HepG2 (cell line): ENCODE results near the gene GRID1. TPM values are rescaled to one million over a fixed set of nuclear protein-coding genes. Genes with fewer than 3 reads are reported as not detected.

Experiments
- ATAC-seq: fragments of 200-7000 bp; cut with Tn5 transposase; 3 replicates; pipeline ENCODE4 v1.9.1; 2020; ENCODE audit warnings: mild to moderate bottlenecking, moderate library complexity
- BruUV-seq: library from RNA; stranded (reverse); fragments of 400-500 nt; replicated peaks from 2 replicates; lab custom pipeline; 2021; lab: Mats Ljungman, UMichigan
- CTCF ChIA-PET: fragments of 300-600 bp; formaldehyde crosslinking; extraction: SDS; loops from one replicate; lab custom pipeline; 2021; ENCODE audit warnings: low total read pairs, inconsistent platforms, low intra/inter-chr PET ratio; lab: Yijun Ruan, JAX
- POLR2A ChIA-PET: fragments of 350-600 bp; sonication (Branson Sonifier 250); formaldehyde crosslinking; loops from one replicate; lab custom pipeline; 2020; ENCODE audit warnings: antibody characterized with exemption, inconsistent platforms; lab: Yijun Ruan, JAX
- DNase-seq: peaks from one replicate; pipeline ENCODE4 v3.0.0-alpha.2; 2015; ENCODE audit warnings: low spot score
- FAIRE-seq: peaks from 3 replicates; lab custom pipeline; 2011; peaks lifted over from hg19 to GRCh38; lab: Jason Lieb, UNC
- H2AFZ ChIP-seq: one replicate; pipeline ENCODE4 v1.6.1; 2011; ENCODE audit warnings: low read length, inconsistent platforms
- H3K27ac ChIP-seq: fragments of 300-600 bp; 3 replicates; pipeline ENCODE4 v1.8.0; 2011; ENCODE audit warnings: mixed run types, mild to moderate bottlenecking, mixed read lengths, low read length, inconsistent platforms; ENCODE audit not compliant: insufficient read depth; ENCODE audit errors: extremely low read length
- H3K27me3 ChIP-seq, 2 experiments: fragments of 200-600 bp in 1 of 2; 2 replicates in 1 of 2; 3 replicates in 1 of 2; pipeline versions ENCODE4 v1.6.0 to v1.8.0; 2011; ENCODE audit warnings: low read length in 2 of 2, mild to moderate bottlenecking in 2 of 2, moderate library complexity in 2 of 2, inconsistent platforms in 1 of 2; ENCODE audit not compliant: insufficient read depth in 2 of 2, control insufficient read depth in 1 of 2
- H3K36me3 ChIP-seq, 2 experiments: fragments of 200-600 bp in 1 of 2; replicated peaks in 1 of 2; 2 replicates in 1 of 2; 3 replicates in 1 of 2; pipeline versions ENCODE4 v1.5.1 to v1.8.0; 2011; ENCODE audit warnings: low read length in 2 of 2, inconsistent platforms in 1 of 2; ENCODE audit not compliant: insufficient read depth in 2 of 2, control insufficient read depth in 1 of 2
- H3K4me1 ChIP-seq: 2 replicates; pipeline ENCODE4 v1.5.1; 2012; ENCODE audit warnings: low read length, inconsistent platforms; ENCODE audit not compliant: insufficient read depth
- H3K4me2 ChIP-seq: 2 replicates; pipeline ENCODE4 v1.6.0; 2011; ENCODE audit warnings: low read depth, low read length, inconsistent platforms
- H3K4me3 ChIP-seq, 3 experiments: fragments of 200-600 bp in 1 of 3; sonication (generic), shearing (Covaris generic) in 1 of 3; replicated peaks in 1 of 3; 2 replicates each; pipeline ENCODE4 v1.5.1; 2011 to 2016; ENCODE audit warnings: low read length in 3 of 3, inconsistent platforms in 2 of 3, low read depth in 2 of 3, mild to moderate bottlenecking in 2 of 3, control low read depth in 1 of 3, mixed read lengths in 1 of 3; ENCODE audit not compliant: insufficient read depth in 1 of 3
- H3K79me2 ChIP-seq: one replicate; pipeline ENCODE4 v1.6.1; 2011; ENCODE audit warnings: low read length, inconsistent platforms; ENCODE audit not compliant: insufficient read depth
- H3K9ac ChIP-seq: 2 replicates; pipeline ENCODE4 v1.6.0; 2011; ENCODE audit warnings: mild to moderate bottlenecking, low read depth, low read length, inconsistent platforms; ENCODE audit not compliant: insufficient read depth
- H3K9me3 ChIP-seq: 2 replicates; pipeline ENCODE4 v1.5.1; 2012; ENCODE audit warnings: mild to moderate bottlenecking, low read length
- H4K20me1 ChIP-seq: 2 replicates; pipeline ENCODE4 v1.6.0; 2011; ENCODE audit warnings: inconsistent platforms, mild to moderate bottlenecking, low read length, moderate library complexity; ENCODE audit not compliant: insufficient read depth
- CREM ChIP-seq, 2 experiments: sonication (generic) in 1 of 2; formaldehyde crosslinking in 1 of 2; IDR thresholded peaks; 2 replicates each; pipeline versions ENCODE4 v1.4.0 to v1.6.1; 2016 to 2020; ENCODE audit warnings: antibody characterized with exemption in 1 of 2, mild to moderate bottlenecking in 1 of 2, missing genetic modification reagents in 1 of 2
- MTERF4 ChIP-seq: sonication (generic); formaldehyde crosslinking; IDR thresholded peaks from 2 replicates; pipeline ENCODE4 v1.8.0; 2023; ENCODE audit warnings: mild to moderate bottlenecking, missing genetic modification reagents
- NCOA5 ChIP-seq: sonication (generic); formaldehyde crosslinking; IDR thresholded peaks from 2 replicates; pipeline ENCODE4 v1.4.0; 2020; ENCODE audit warnings: missing genetic modification reagents
- NR2F2 ChIP-seq: IDR thresholded peaks from 2 replicates; pipeline ENCODE4 v1.6.1; 2012; ENCODE audit warnings: low read depth, inconsistent platforms, borderline replicate concordance
- PHF20 ChIP-seq: sonication (generic); formaldehyde crosslinking; IDR thresholded peaks from 2 replicates; pipeline ENCODE4 v1.5.0; 2020; ENCODE audit warnings: mild to moderate bottlenecking, missing genetic modification reagents
- POLR2G ChIP-seq: fragments of 200-400 bp; formaldehyde crosslinking; IDR thresholded peaks from 2 replicates; pipeline ENCODE4 v1.6.1; 2018; ENCODE audit warnings: mild to moderate bottlenecking, low read depth, low read length, moderate library complexity
- PRDM4 ChIP-seq: sonication (generic); formaldehyde crosslinking; IDR thresholded peaks from 2 replicates; pipeline ENCODE4 v1.9.0; 2021; ENCODE audit warnings: missing genetic modification reagents, borderline replicate concordance
- REPIN1 ChIP-seq: sonication (generic); formaldehyde crosslinking; IDR thresholded peaks from 2 replicates; pipeline ENCODE4 v1.8.0; 2022; ENCODE audit warnings: missing genetic modification reagents, low read depth, mild to moderate bottlenecking, borderline replicate concordance
- SMC3 ChIP-seq: IDR thresholded peaks from 2 replicates; pipeline ENCODE4 v1.6.1; 2011; ENCODE audit warnings: low read length, improper control_type of control experiment
- THAP9 ChIP-seq: sonication (generic); formaldehyde crosslinking; IDR thresholded peaks from 2 replicates; pipeline ENCODE4; 2020; ENCODE audit warnings: missing genetic modification reagents, mild to moderate bottlenecking, borderline replicate concordance
- ZBTB44 ChIP-seq: sonication (generic); formaldehyde crosslinking; IDR thresholded peaks from 2 replicates; pipeline ENCODE4 v1.4.0; 2020; ENCODE audit warnings: missing genetic modification reagents
- ZKSCAN1 ChIP-seq: fragments of 150-350 bp; IDR thresholded peaks from 2 replicates; pipeline ENCODE4 v1.6.1; 2014; ENCODE audit warnings: low read length
- ZNF30 ChIP-seq: sonication (generic); formaldehyde crosslinking; IDR thresholded peaks from 2 replicates; pipeline ENCODE4 v1.5.0; 2020; ENCODE audit warnings: mild to moderate bottlenecking, missing genetic modification reagents
- WGBS: methylation state at CpG from one replicate; pipeline ENCODE4 v1.1.6; 2017; ENCODE audit warnings: low lambda C conversion rate; 5-methylcytosine and 5-hydroxymethylcytosine counted together
- in situ Hi-C: cut with HindIII; loops from 2 replicates; pipeline ENCODE4 v1.10.0; 2017; ENCODE audit warnings: low pct_unique_long_range_greater_than_20kb; ENCODE audit not compliant: extremely low pct_ligation_motif_present
- intact Hi-C: fragments of 100-400 bp; cut with micrococcal nuclease; formaldehyde crosslinking; loops from one replicate; pipeline ENCODE4 v1.10.0; 2022; ENCODE audit not compliant: unreplicated experiment
- polyA plus RNA-seq, 8 experiments: library from polyadenylated mRNA; depleted of rRNA in 3 of 8; stranded (reverse) in 7 of 8; unstranded in 1 of 8; fragments of >200 nt; fragmentation: Illumina TruSeq in 4 of 8; extraction: Trizol in 4 of 8; gene quantifications; 2 replicates each; pipeline versions ENCODE4 v1.2.1 to v1.2.3, GENCODE V29; 2011 to 2016; ENCODE audit warnings: low read depth in 4 of 8, missing spikeins in 1 of 8, mixed read lengths in 1 of 8; ENCODE audit not compliant: insufficient read depth in 1 of 8
- total RNA-seq, 5 experiments: library from RNA; depleted of rRNA; stranded (reverse); fragments of >200 nt; fragmentation: Illumina TruSeq; extraction: Trizol; gene quantifications; 2 replicates each; pipeline ENCODE4 v1.2.3, GENCODE V29; 2016; ENCODE audit warnings: low read depth in 1 of 5

Gene GRID1
- total and polyA plus RNA-seq, 2 of the 13 experiments (the other 11 are each of a cell fraction or from before 2014, with no cell fraction given), result 0.05 TPM; not detected in 1

- Histone ChIP-seq H3K4me2 (no peak overlapping the region), H3K27me3 (peaks cover 0 to 13% of the 10 kb centered on the region in 2 experiments; a peak in 1 of 5 replicates), H3K4me3 (no peak overlapping the region), H3K9me3 (no peaks in the 10 kb centered on the region), H3K9ac (no peak overlapping the region), H4K20me1 (no peaks in the 10 kb centered on the region)
- BruUV-seq, result no TSS peak
- TF ChIP-seq PRDM4 (no peak), THAP9 (CRISPR knock-in tag) (no peak), SMC3 (no peak), REPIN1 (CRISPR knock-in tag) (no peak), POLR2G (no peak), ZKSCAN1 (no peak), NCOA5 (CRISPR knock-in tag) (no peak), ZBTB44 (no peak), PHF20 (no peak), ZNF30 (no peak), NR2F2 (no peak), MTERF4 (no peak), CREM (IDR thresholded peaks at IDR 0.05) (no peak), CREM (CRISPR knock-in tag; IDR thresholded peaks at IDR 0.05) (no peak)
- TF ChIP-seq, all 625 proteins: peak for 0
- CTCF ChIA-PET, result no interaction called here
- H3K27ac ChIP-seq, result no peak overlapping the region
- DNase-seq (no peak), FAIRE-seq (no peak), ATAC-seq (no peak)
- 11% methylated on average over 5 of the region's 5 CpGs for WGBS
- H3K79me2 ChIP-seq, result no peaks in the 10 kb centered on the region
- H3K4me1 ChIP-seq, result no peaks in the 10 kb centered on the region
- intact Hi-C loops, result no loop called here
- in situ Hi-C loops, result no loop called here
- H3K36me3 ChIP-seq, result no peaks in the 10 kb centered on the region
- POLR2A ChIA-PET, result no interaction called here
- H2AFZ ChIP-seq, result no peak overlapping the region
These were observed 761.7 kb downstream of the GRID1 start for GRCh38 chr10:85604884-85605283.
